Cardiac fibroblast (primary cell): ENCODE data around the gene CPE.
A peak's percentile ranks its signal among the peaks of the same experiment; 100 is the strongest.

ENCODE experiments used
- DNase-seq, 2 donors: peaks; one replicate each; pipeline versions ENCODE4 v3.0.0 to v3.0.0-alpha.2; 2010; ENCODE audit warnings: low read depth in 2 of 2
- H3K4me3 ChIP-seq, 2 donors: replicated peaks in 1 of 2; 1 replicate in 1 of 2; 2 replicates in 1 of 2; pipeline ENCODE4 v1.5.1; 2011; ENCODE audit warnings: low read depth in 2 of 2, low read length in 2 of 2, mild to moderate bottlenecking in 2 of 2, moderate library complexity in 1 of 2
- TF ChIP-seq, protein P1 (sequence below): IDR thresholded peaks from one replicate; pipeline ENCODE4 v1.5.1; 2011; ENCODE audit warnings: low read depth, mild to moderate bottlenecking, low read length, inconsistent platforms

CPE gene

DNA sequence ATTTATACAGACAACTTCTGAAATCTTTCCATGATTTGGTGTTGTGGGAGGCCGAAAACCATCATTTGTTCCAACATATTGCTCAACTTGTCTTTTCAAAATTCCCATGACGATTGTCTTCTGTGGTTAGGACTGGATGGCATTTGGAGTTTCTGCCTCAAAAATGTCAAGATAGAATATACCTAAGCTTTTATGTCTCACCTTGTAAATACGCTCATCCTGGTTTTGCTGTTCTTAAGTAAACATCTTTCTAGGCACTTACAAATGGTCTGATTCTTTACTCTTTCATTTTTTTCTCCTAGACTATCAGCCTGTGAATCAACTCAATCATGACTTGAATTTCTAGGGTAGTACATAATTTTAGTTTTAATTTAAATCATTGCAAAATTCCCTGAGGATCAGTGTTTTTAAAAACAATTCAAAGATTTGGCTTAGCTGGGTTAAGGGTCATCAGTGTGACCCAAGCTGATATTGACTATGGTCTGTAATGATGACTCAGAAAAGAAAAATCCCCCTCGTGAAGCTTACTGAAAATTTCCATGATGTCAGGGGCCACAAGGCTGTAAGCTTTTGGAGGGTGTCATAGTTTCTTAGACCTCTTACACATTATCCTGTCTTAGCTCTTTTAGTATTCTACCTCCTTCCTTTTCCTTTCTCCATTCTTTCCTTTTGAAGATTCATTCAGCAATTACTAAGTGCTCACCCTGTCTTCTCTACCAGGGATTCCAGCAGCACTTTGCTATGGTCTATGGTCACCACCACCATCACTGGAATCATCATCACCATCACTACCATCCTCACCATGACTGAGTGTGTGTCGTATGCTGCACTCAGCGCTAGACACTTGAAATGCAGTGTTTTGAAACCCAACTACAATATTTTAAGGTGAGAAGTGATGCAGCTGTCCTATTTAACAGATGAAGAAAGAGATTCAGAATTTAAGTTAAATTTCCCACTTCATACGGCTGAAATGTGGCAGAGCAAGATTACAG lies 124.4 kb downstream of the CPE start:
- peak; percentile 65 to 74 for DNase-seq
- H3K4me3 ChIP-seq = no peak overlapping the region
- TF ChIP-seq, protein P1, sequence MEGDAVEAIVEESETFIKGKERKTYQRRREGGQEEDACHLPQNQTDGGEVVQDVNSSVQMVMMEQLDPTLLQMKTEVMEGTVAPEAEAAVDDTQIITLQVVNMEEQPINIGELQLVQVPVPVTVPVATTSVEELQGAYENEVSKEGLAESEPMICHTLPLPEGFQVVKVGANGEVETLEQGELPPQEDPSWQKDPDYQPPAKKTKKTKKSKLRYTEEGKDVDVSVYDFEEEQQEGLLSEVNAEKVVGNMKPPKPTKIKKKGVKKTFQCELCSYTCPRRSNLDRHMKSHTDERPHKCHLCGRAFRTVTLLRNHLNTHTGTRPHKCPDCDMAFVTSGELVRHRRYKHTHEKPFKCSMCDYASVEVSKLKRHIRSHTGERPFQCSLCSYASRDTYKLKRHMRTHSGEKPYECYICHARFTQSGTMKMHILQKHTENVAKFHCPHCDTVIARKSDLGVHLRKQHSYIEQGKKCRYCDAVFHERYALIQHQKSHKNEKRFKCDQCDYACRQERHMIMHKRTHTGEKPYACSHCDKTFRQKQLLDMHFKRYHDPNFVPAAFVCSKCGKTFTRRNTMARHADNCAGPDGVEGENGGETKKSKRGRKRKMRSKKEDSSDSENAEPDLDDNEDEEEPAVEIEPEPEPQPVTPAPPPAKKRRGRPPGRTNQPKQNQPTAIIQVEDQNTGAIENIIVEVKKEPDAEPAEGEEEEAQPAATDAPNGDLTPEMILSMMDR = no peak

DNA sequence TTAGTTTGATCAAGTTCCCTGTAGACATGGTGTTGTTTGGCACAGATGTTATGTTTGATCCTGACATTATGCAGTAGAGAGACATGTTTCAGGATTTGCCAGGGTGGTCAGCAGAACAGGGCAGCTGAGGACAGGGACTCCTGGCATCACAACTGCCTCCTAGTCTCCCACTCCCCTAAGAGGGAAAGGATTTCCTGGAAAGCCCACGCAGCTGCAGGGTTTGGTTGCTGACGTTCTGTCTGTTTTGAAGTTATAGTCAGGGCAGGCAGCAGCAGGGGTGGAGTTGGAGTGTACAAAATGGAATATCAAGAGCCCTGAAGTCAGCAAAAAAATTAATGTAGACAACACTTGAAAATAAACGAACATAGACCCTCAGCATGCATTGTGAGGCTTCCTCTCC lies 125.4 kb downstream of the CPE start:
- TF ChIP-seq, protein P1 = no peak
- H3K4me3 ChIP-seq = no peak overlapping the region
- DNase-seq = no peak

DNA sequence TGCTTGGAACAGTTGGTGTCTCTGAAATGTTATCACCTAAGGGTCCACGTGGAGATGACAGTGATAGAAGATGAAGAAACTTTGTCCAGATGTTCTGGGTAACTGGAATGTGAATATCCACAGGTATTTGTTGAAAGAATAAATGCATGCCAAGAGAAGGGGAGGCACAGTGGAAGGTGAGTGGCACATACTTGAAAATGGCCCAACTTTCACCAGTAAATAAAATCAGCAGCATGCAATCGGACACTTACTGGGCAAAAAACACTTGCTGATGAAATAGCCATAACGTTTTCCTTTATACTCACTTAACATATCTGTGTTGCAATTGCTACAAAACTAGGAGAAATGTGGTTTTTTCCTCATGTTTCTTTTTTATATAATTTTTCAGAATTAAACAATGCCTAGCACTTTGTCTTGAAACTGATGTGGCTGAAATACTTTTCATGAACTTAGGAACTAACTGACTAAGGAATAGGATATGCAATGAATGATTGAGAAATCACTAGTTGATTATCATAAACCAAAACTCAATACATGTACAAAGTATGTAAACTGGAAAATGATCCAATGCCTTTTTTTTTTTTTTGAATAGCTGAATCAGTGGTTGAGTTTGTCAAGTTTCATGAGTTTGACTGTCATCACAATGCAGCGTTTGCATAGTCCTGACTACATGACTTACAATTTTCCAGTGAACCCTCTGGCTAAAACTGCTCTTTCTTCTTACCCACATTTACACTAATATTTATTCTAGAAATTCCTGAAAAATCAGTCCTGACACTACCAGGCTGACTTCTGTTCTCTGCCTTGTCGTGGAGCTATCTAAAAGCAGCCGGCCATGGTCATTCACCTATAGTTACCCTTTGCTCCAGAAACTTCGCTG lies 127.4 kb downstream of the CPE start:
- H3K4me3 ChIP-seq = no peak overlapping the region
- TF ChIP-seq, protein P1 = no peak
- DNase-seq = peak; percentile 71 to 79

DNA sequence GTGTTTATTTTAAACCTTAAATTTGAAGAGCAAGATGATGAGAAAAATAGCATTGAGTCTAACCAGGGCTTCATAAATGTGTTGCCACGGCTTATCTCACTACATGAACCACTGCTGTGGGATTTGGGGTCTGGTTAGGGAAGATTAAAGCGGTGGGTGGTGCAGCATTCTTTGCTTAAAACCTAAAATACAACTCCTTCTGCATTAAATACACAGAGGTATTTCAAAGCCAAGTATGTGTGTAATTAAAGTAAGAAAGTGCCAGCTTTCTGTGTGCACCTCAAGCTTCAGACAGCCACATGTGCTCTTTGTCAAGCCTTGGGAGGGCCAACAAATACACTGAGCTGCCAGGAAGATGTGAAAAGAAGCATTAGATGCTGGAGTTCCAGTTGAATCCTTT lies 128.0 kb downstream of the CPE start:
- TF ChIP-seq, protein P1 = no peak
- no peak overlapping the region for H3K4me3 ChIP-seq
- peak in 1 of 2 donors; percentile 32 for DNase-seq

DNA sequence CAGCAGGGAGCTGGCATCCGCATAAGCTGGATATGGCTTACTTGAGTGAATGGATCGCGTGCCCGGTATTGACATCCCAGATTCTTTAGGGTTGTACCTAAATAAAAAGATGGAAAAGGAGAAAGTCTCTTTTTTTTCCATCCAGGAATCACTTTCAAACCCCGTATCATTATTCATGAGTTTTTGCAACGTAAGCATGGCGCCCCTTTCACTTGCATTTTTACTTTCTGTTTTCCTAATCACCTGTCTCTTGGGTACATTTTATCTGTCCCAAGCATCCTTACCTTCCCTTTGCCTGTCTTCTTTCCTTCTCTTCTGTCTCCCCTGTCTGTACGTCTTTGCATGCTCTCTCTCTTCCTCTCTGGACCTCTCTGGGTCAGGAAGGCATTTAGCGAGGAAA lies 128.6 kb downstream of the CPE start:
- DNase-seq = no peak
- TF ChIP-seq, protein P1 = no peak
- H3K4me3 ChIP-seq = no peak overlapping the region

DNA sequence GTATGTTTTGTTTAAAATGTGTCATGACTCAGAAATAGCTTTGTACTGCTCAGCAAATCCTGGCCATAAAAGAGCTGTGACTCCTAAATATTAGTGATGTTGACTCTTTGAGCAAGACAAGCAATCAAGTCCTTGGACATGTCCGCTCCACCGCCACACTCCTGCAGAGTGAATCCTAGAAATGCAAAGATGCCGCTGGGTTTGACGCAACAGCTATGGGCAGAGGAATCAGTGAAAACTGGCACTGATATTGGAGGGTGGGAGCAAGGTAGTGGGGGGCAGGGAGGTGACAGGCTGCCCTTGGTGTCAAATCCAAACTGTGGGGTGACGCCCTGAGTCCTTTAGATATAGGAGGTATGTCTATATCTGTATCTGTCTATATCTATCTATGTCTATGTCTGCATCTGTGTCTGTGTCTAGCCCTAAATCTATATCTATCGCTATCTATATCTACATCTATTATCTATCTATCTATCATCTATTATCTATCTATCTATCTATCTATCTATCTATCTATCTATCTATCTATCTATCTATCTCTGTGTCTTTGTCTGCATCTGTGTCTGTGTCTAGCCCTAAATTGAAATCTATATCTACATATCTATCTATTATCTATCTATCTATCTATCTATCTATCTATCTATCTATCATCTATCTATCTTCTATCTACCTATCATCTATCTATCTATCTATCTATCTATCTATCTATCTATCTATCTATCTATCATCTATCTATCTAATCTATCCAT lies 129.7 kb downstream of the CPE start:
- H3K4me3 ChIP-seq = no peak overlapping the region
- DNase-seq = no peak
- TF ChIP-seq, protein P1 = no peak
